ENCODE data around the gene EN2. TPM values are rescaled to one million over a fixed set of nuclear protein-coding genes. Genes with fewer than 3 reads are reported as not detected.
A peak's percentile ranks its signal among the peaks of the same experiment; 100 is the strongest.

The EN2 gene
- total and polyA plus RNA-seq, 2 of the 4 experiments (the other 2 are of a cell fraction) = not detected

GRCh38 chr7:155412416-155413253, 45.3 kb upstream of the EN2 start:
- BruUV-seq (replicated peaks) = no TSS peak
- Histone ChIP-seq H3K36me3 (ENCODE audit: control insufficient read depth, insufficient read depth, low read length) (no peaks in the 10 kb centered on the region), H2BK120ac (ENCODE audit: low read depth, low read length) (no peak overlapping the region), H4K91ac (ENCODE audit: insufficient read depth, low read depth, low read length) (no peak overlapping the region), H2AFZ (replicated peaks; ENCODE audit: low read length, poor library complexity) (peak overlapping the region; percentile 18), H3K4ac (ENCODE audit: low read depth, low read length) (no peak overlapping the region), H3K23ac (ENCODE audit: low read depth, low read length) (no peak overlapping the region), H2BK5ac (ENCODE audit: low read depth, low read length, poor library complexity, severe bottlenecking) (no peak overlapping the region), H2BK20ac (ENCODE audit: low read depth, low read length) (no peak overlapping the region), H3K27me3 (ENCODE audit: control insufficient read depth, insufficient read depth, low read length) (no peaks in the 10 kb centered on the region), H3K4me1 (ENCODE audit: control insufficient read depth, insufficient read depth, low read length) (no peaks in the 10 kb centered on the region), H2BK15ac (ENCODE audit: low read depth, low read length) (no peak overlapping the region), H2AK5ac (ENCODE audit: low read depth, low read length) (no peak overlapping the region), H3K18ac (ENCODE audit: low read depth, low read length) (no peak overlapping the region), H3K9me1 (ENCODE audit: insufficient read depth, low read length) (no peaks in the 10 kb centered on the region), H4K20me1 (ENCODE audit: insufficient read depth, low read length) (no peaks in the 10 kb centered on the region), H3K9ac (ENCODE audit: low read depth, low read length) (no peak overlapping the region), H3K27ac (ENCODE audit: insufficient read depth, low read length) (no peak overlapping the region), H3K56ac (ENCODE audit: extremely low read depth, insufficient read depth, low read length) (no peak overlapping the region), H4K8ac (ENCODE audit: low read depth in 2 of 2, low read length in 2 of 2) (no peak overlapping the region), H3K4me3 (ENCODE audit: insufficient read depth, low read depth, low read length) (no peak overlapping the region), H3K14ac (replicated peaks; ENCODE audit: low read depth, low read length) (no peak overlapping the region), H4K5ac (ENCODE audit: low read depth, low read length) (no peak overlapping the region), H3K4me2 (ENCODE audit: low read depth, low read length) (no peak overlapping the region), H3K79me1 (ENCODE audit: low read depth in 1 of 2, low read length in 2 of 2) (no peaks in the 10 kb centered on the region), H2AK9ac (replicated peaks; ENCODE audit: low read depth, low read length, poor library complexity) (no peak overlapping the region), H3K9me3 (ENCODE audit: control insufficient read depth, insufficient read depth, low read length) (no peaks in the 10 kb centered on the region)
- DNase-seq (peak; percentile 6), ATAC-seq (ENCODE audit: low read depth) (peak; percentile 60)
- dilution Hi-C loops (cut with HindIII; ENCODE audit: low sequenced_read_pairs, unreplicated experiment) (no loop called here), in situ Hi-C loops (cut with MboI; ENCODE audit: low sequenced_read_pairs) (no loop called here), intact Hi-C loops (cut with micrococcal nuclease) (no loop called here)
- WGBS, 2 experiments (ENCODE audit: extremely low coverage in 2 of 2, insufficient read length in 1 of 2) = 33% methylated on average over 14 of the region's 25 CpGs; no CpG with 5 or more reads in 1 of the 2 experiments
- ChIA-PET CTCF (no interaction called here), POLR2A (ENCODE audit: unreplicated experiment) (no interaction called here)
- TF ChIP-seq ELK1 (IDR thresholded peaks at IDR 0.05; ENCODE audit: borderline replicate concordance, low read depth, low read length) (no peak), MXI1 (IDR thresholded peaks at IDR 0.05; ENCODE audit: borderline replicate concordance, low read depth, low read length) (no peak), CHD1 (IDR thresholded peaks at IDR 0.05; ENCODE audit: low read depth, low read length) (no peak), RAD21 (IDR thresholded peaks at IDR 0.05; ENCODE audit: low read length) (0 out of 2 replicates have a peak, but pooled peaks have one; percentile 2), CTCF (conservative IDR thresholded peaks at IDR 0.05; ENCODE audit: low read depth, low read length) (peak; percentile 32), POLR2A (IDR thresholded peaks at IDR 0.05; ENCODE audit: low read depth, low read length) (no peak), RCOR1 (IDR thresholded peaks at IDR 0.05; ENCODE audit: insufficient replicate concordance, low read length) (no peak), MAZ (IDR thresholded peaks at IDR 0.05; ENCODE audit: borderline replicate concordance, low read depth, low read length) (no peak), RFX5 (IDR thresholded peaks at IDR 0.05; ENCODE audit: low read depth, low read length) (no peak), MAFK (IDR thresholded peaks at IDR 0.05; ENCODE audit: low read depth, low read length) (no peak)
